ENCODE results near the gene EXOC1L.
"Not testable (repeated sequence)": the region's sequence is repeated elsewhere in the genome, so short reads cannot be mapped to it uniquely, and the experiment has no call there.

The EXOC1L gene

GRCh38 chr4:55838356-55838755 lies 18.8 kb downstream of the EXOC1L start:
- no peaks in the 10 kb centered on the region for H3K36me3 ChIP-seq (ENCODE audit: control insufficient read depth, low read length)
- H3K27ac ChIP-seq (ENCODE audit: low read depth, low read length): no peak overlapping the region
- no peaks in the 10 kb centered on the region for H3K4me1 ChIP-seq (ENCODE audit: control insufficient read depth, low read length)
- H3F3A ChIP-seq (ENCODE audit: control insufficient read depth, insufficient read depth): no peaks in the 10 kb centered on the region
- no peak overlapping the region for H3K4me2 ChIP-seq (ENCODE audit: low read length)
- H3K79me2 ChIP-seq (ENCODE audit: control insufficient read depth, low read length): no peaks in the 10 kb centered on the region
- H3K9me3 ChIP-seq (ENCODE audit: control insufficient read depth, insufficient read depth, low read length): peaks cover 8% of the 10 kb centered on the region; the same call in 1 of the 2 replicates
- H3K27me3 ChIP-seq (ENCODE audit: control insufficient read depth, low read length): no peaks in the 10 kb centered on the region
- H3K4me3 ChIP-seq (ENCODE audit: low read length): no peak overlapping the region
- no peaks in the 10 kb centered on the region for H3K9me2 ChIP-seq (replicated peaks; ENCODE audit: control insufficient read depth, low read length)
- H4K20me1 ChIP-seq (ENCODE audit: control insufficient read depth, insufficient read depth, low read depth, low read length): no peaks in the 10 kb centered on the region
- no peak for TF ChIP-seq EZH2phosphoT487 (IDR thresholded peaks at IDR 0.05; ENCODE audit: borderline replicate concordance, low read length)
- no peak for TF ChIP-seq CTCF (IDR thresholded peaks at IDR 0.05; ENCODE audit: low read depth, low read length, poor library complexity, severe bottlenecking)

- Histone ChIP-seq H4K20me1 (ENCODE audit: control insufficient read depth, insufficient read depth, low read depth, low read length) (no peaks in the 10 kb centered on the region), H3K79me2 (ENCODE audit: control insufficient read depth, low read length) (no peaks in the 10 kb centered on the region), H3K4me1 (ENCODE audit: control insufficient read depth, low read length) (no peaks in the 10 kb centered on the region), H3K27me3 (ENCODE audit: control insufficient read depth, low read length) (no peaks in the 10 kb centered on the region), H3K4me2 (ENCODE audit: low read length) (no peak overlapping the region), H3K4me3 (ENCODE audit: low read length) (no peak overlapping the region), H3K27ac (ENCODE audit: low read depth, low read length) (no peak overlapping the region), H3K9me3 (ENCODE audit: control insufficient read depth, insufficient read depth, low read length) (peaks cover 8% of the 10 kb centered on the region; the same call in 1 of the 2 replicates), H3F3A (ENCODE audit: control insufficient read depth, insufficient read depth) (no peaks in the 10 kb centered on the region), H3K9me2 (replicated peaks; ENCODE audit: control insufficient read depth, low read length) (no peaks in the 10 kb centered on the region), H3K36me3 (ENCODE audit: control insufficient read depth, low read length) (no peaks in the 10 kb centered on the region)
- no peak for TF ChIP-seq CTCF (IDR thresholded peaks at IDR 0.05; ENCODE audit: low read depth, low read length, poor library complexity, severe bottlenecking)
- TF ChIP-seq EZH2phosphoT487 (IDR thresholded peaks at IDR 0.05; ENCODE audit: borderline replicate concordance, low read length): no peak
These were observed 19.4 kb downstream of the EXOC1L start for GRCh38 chr4:55838952-55839351.

- H3K36me3 ChIP-seq (ENCODE audit: control insufficient read depth, low read length): no peaks in the 10 kb centered on the region
- H3K9me3 ChIP-seq (ENCODE audit: control insufficient read depth, insufficient read depth, low read length): peaks cover 8% of the 10 kb centered on the region; the same call in 1 of the 2 replicates
- no peak overlapping the region for H3K27ac ChIP-seq (ENCODE audit: low read depth, low read length)
- no peak overlapping the region for H3K4me2 ChIP-seq (ENCODE audit: low read length)
- no peaks in the 10 kb centered on the region for H3K27me3 ChIP-seq (ENCODE audit: control insufficient read depth, low read length)
- H3K4me3 ChIP-seq (ENCODE audit: low read length): no peak overlapping the region
- no peaks in the 10 kb centered on the region for H3K79me2 ChIP-seq (ENCODE audit: control insufficient read depth, low read length)
- H3F3A ChIP-seq (ENCODE audit: control insufficient read depth, insufficient read depth): no peaks in the 10 kb centered on the region
- no peaks in the 10 kb centered on the region for H3K9me2 ChIP-seq (replicated peaks; ENCODE audit: control insufficient read depth, low read length)
- no peak for TF ChIP-seq CTCF (IDR thresholded peaks at IDR 0.05; ENCODE audit: low read depth, low read length, poor library complexity, severe bottlenecking)
- no peak for TF ChIP-seq EZH2phosphoT487 (IDR thresholded peaks at IDR 0.05; ENCODE audit: borderline replicate concordance, low read length)
- H3K4me1 ChIP-seq (ENCODE audit: control insufficient read depth, low read length): no peaks in the 10 kb centered on the region
- H4K20me1 ChIP-seq (ENCODE audit: control insufficient read depth, insufficient read depth, low read depth, low read length): no peaks in the 10 kb centered on the region
These were observed 21.4 kb downstream of the EXOC1L start for GRCh38 chr4:55840956-55841355.

GRCh38 chr4:55841373-55842239 lies 22.0 kb downstream of the EXOC1L start:
- H3K4me1 ChIP-seq (ENCODE audit: control insufficient read depth, low read length); H3K36me3 ChIP-seq (ENCODE audit: control insufficient read depth, low read length); H3K79me2 ChIP-seq (ENCODE audit: control insufficient read depth, low read length); H3K4me3 ChIP-seq (ENCODE audit: low read length); H3K27ac ChIP-seq (ENCODE audit: low read depth, low read length); H3F3A ChIP-seq (ENCODE audit: control insufficient read depth, insufficient read depth); H4K20me1 ChIP-seq (ENCODE audit: control insufficient read depth, insufficient read depth, low read depth, low read length); H3K27me3 ChIP-seq (ENCODE audit: control insufficient read depth, low read length); H3K9me2 ChIP-seq (replicated peaks; ENCODE audit: control insufficient read depth, low read length); H3K9me3 ChIP-seq (ENCODE audit: control insufficient read depth, insufficient read depth, low read length); H3K4me2 ChIP-seq (ENCODE audit: low read length): not testable (repeated sequence)

GRCh38 chr4:55842312-55842711 lies 22.7 kb downstream of the EXOC1L start:
- H3K27me3 ChIP-seq (ENCODE audit: control insufficient read depth, low read length); H3K4me3 ChIP-seq (ENCODE audit: low read length); H3K4me1 ChIP-seq (ENCODE audit: control insufficient read depth, low read length); H3K79me2 ChIP-seq (ENCODE audit: control insufficient read depth, low read length); H3K27ac ChIP-seq (ENCODE audit: low read depth, low read length); H3K9me2 ChIP-seq (replicated peaks; ENCODE audit: control insufficient read depth, low read length); H4K20me1 ChIP-seq (ENCODE audit: control insufficient read depth, insufficient read depth, low read depth, low read length); H3K9me3 ChIP-seq (ENCODE audit: control insufficient read depth, insufficient read depth, low read length); H3K4me2 ChIP-seq (ENCODE audit: low read length); H3F3A ChIP-seq (ENCODE audit: control insufficient read depth, insufficient read depth); H3K36me3 ChIP-seq (ENCODE audit: control insufficient read depth, low read length): not testable (repeated sequence)
